Measurements from ENCODE around the gene RASGRF2.

- TF ChIP-seq TAF1 (IDR thresholded peaks at IDR 0.05; ENCODE audit: borderline replicate concordance, low read depth, low read length) (no peak), POLR2AphosphoS5 (IDR thresholded peaks at IDR 0.05; ENCODE audit: low read depth, low read length) (no peak), POLR2A (IDR thresholded peaks at IDR 0.05; ENCODE audit: low read depth, low read length) (no peak)
Observed at GRCh38 chr5:81234801-81235200, 274.6 kb downstream of the RASGRF2 start.
